IMR-90 (cell line): Measurements from ENCODE around the gene DOLPP1. TPM values are rescaled to one million over a fixed set of nuclear protein-coding genes. Genes with fewer than 3 reads are reported as not detected.

Experiments
- ATAC-seq: fragments of 200-7000 bp; cut with Tn5 transposase; 2 replicates; pipeline ENCODE4 v1.9.1; 2020; ENCODE audit warnings: low read depth, mild to moderate bottlenecking, moderate library complexity
- BruUV-seq: library from RNA; stranded (reverse); fragments of 400-500 nt; replicated peaks from 2 replicates; lab custom pipeline; 2021; lab: Mats Ljungman, UMichigan
- CTCF ChIA-PET: fragments of 300-600 bp; formaldehyde crosslinking; extraction: SDS; loops from one replicate; lab custom pipeline; 2021; ENCODE audit warnings: antibody characterized with exemption; lab: Yijun Ruan, JAX
- POLR2A ChIA-PET: fragments of 300-600 bp; sonication (Branson Sonifier 250); formaldehyde crosslinking; loops from one replicate; lab custom pipeline; 2022; ENCODE audit warnings: antibody characterized with exemption; ENCODE audit not compliant: unreplicated experiment; lab: Charles Lee
- DNase-seq: peaks from one replicate; pipeline ENCODE4 v3.0.0; 2013
- H2AFZ ChIP-seq: replicated peaks from 2 replicates; pipeline ENCODE3; 2013; ENCODE audit warnings: low read length, mild to moderate bottlenecking; ENCODE audit not compliant: poor library complexity
- H2AK5ac ChIP-seq: 2 replicates; pipeline ENCODE4 v1.6.1; 2013; ENCODE audit warnings: low read depth, low read length, inconsistent platforms
- H2AK9ac ChIP-seq: replicated peaks from 2 replicates; pipeline ENCODE3; 2013; ENCODE audit warnings: mild to moderate bottlenecking, low read depth, low read length, moderate library complexity; ENCODE audit not compliant: poor library complexity
- H2BK120ac ChIP-seq: 2 replicates; pipeline ENCODE4 v1.6.1; 2013; ENCODE audit warnings: low read depth, low read length, inconsistent platforms
- H2BK15ac ChIP-seq: 3 replicates; pipeline ENCODE4 v1.6.1; 2013; ENCODE audit warnings: low read depth, low read length, inconsistent platforms
- H2BK20ac ChIP-seq: 2 replicates; pipeline ENCODE4 v1.6.1; 2013; ENCODE audit warnings: low read depth, mild to moderate bottlenecking, inconsistent platforms, low read length, moderate library complexity
- H2BK5ac ChIP-seq: 2 replicates; pipeline ENCODE4 v1.6.1; 2013; ENCODE audit warnings: mild to moderate bottlenecking, low read depth, low read length, inconsistent platforms; ENCODE audit not compliant: poor library complexity, severe bottlenecking
- H3K14ac ChIP-seq: replicated peaks from 2 replicates; pipeline ENCODE4 v1.6.1; 2013; ENCODE audit warnings: low read depth, low read length, inconsistent platforms
- H3K18ac ChIP-seq: 2 replicates; pipeline ENCODE4 v1.6.1; 2013; ENCODE audit warnings: low read depth, low read length, control low read depth
- H3K23ac ChIP-seq: 2 replicates; pipeline ENCODE4 v1.6.1; 2013; ENCODE audit warnings: low read depth, low read length, inconsistent platforms
- H3K27ac ChIP-seq: 2 replicates; pipeline ENCODE4 v1.5.1; 2013; ENCODE audit warnings: mild to moderate bottlenecking, control low read depth, low read length; ENCODE audit not compliant: insufficient read depth
- H3K27me3 ChIP-seq: 2 replicates; pipeline ENCODE4 v1.6.1; 2013; ENCODE audit warnings: low read length; ENCODE audit not compliant: control insufficient read depth, insufficient read depth
- H3K36me3 ChIP-seq: 2 replicates; pipeline ENCODE4 v1.6.1; 2013; ENCODE audit warnings: low read length, mixed read lengths; ENCODE audit not compliant: control insufficient read depth, insufficient read depth
- H3K4ac ChIP-seq: 2 replicates; pipeline ENCODE4 v1.6.1; 2013; ENCODE audit warnings: low read depth, low read length, inconsistent platforms
- H3K4me1 ChIP-seq: 2 replicates; pipeline ENCODE4 v1.6.1; 2013; ENCODE audit warnings: low read length, mixed read lengths; ENCODE audit not compliant: control insufficient read depth, insufficient read depth
- H3K4me2 ChIP-seq: 2 replicates; pipeline ENCODE4 v1.6.1; 2013; ENCODE audit warnings: low read depth, mild to moderate bottlenecking, control low read depth, low read length, moderate library complexity
- H3K4me3 ChIP-seq: 2 replicates; pipeline ENCODE4 v1.5.1; 2013; ENCODE audit warnings: low read depth, mild to moderate bottlenecking, control low read depth, low read length, moderate library complexity; ENCODE audit not compliant: insufficient read depth
- H3K56ac ChIP-seq: 2 replicates; pipeline ENCODE4 v1.6.1; 2013; ENCODE audit warnings: low read length, inconsistent platforms; ENCODE audit not compliant: insufficient read depth; ENCODE audit errors: extremely low read depth
- H3K79me1 ChIP-seq, 2 experiments: 2 replicates each; pipeline ENCODE4 v1.6.1; 2013; ENCODE audit warnings: low read length in 2 of 2, inconsistent platforms in 1 of 2, low read depth in 1 of 2
- H3K9ac ChIP-seq: 2 replicates; pipeline ENCODE4 v1.6.1; 2013; ENCODE audit warnings: low read depth, low read length, control low read depth
- H3K9me1 ChIP-seq: 2 replicates; pipeline ENCODE4 v1.6.1; 2013; ENCODE audit warnings: low read length, inconsistent platforms; ENCODE audit not compliant: insufficient read depth
- H3K9me3 ChIP-seq: 2 replicates; pipeline ENCODE4 v1.6.1; 2013; ENCODE audit warnings: low read length; ENCODE audit not compliant: control insufficient read depth, insufficient read depth
- H4K20me1 ChIP-seq: 2 replicates; pipeline ENCODE4 v1.6.1; 2013; ENCODE audit warnings: low read length, inconsistent platforms; ENCODE audit not compliant: insufficient read depth
- H4K5ac ChIP-seq: 2 replicates; pipeline ENCODE4 v1.6.1; 2013; ENCODE audit warnings: mild to moderate bottlenecking, low read depth, low read length, control low read depth
- H4K8ac ChIP-seq, 2 experiments: 2 replicates each; pipeline ENCODE4 v1.6.1; 2013; ENCODE audit warnings: low read depth in 2 of 2, low read length in 2 of 2, control low read depth in 1 of 2, inconsistent platforms in 1 of 2
- H4K91ac ChIP-seq: 2 replicates; pipeline ENCODE4 v1.6.1; 2013; ENCODE audit warnings: low read depth, low read length, inconsistent platforms; ENCODE audit not compliant: insufficient read depth
- POLR2A ChIP-seq: IDR thresholded peaks from 2 replicates; pipeline ENCODE4 v1.6.1; 2012; ENCODE audit warnings: mild to moderate bottlenecking, low read depth, low read length
- RCOR1 ChIP-seq: IDR thresholded peaks from 2 replicates; pipeline ENCODE4 v1.6.1; 2012; ENCODE audit warnings: mild to moderate bottlenecking, low read length, improper control_type of control experiment; ENCODE audit not compliant: insufficient replicate concordance
- WGBS, 2 experiments: methylation state at CpG; one replicate each; pipeline versions ENCODE4 v1.1.5 to v1.1.7; 2013; ENCODE audit warnings: missing lambda C conversion rate in 2 of 2; ENCODE audit not compliant: insufficient read length in 1 of 2; ENCODE audit errors: extremely low coverage in 2 of 2; 5-methylcytosine and 5-hydroxymethylcytosine counted together
- dilution Hi-C: fragments of 300-500 bp; cut with HindIII; formaldehyde crosslinking; loops from one replicate; pipeline ENCODE4 v1.14.3; 2018; ENCODE audit warnings: low sequenced_read_pairs; ENCODE audit not compliant: unreplicated experiment
- in situ Hi-C: fragments of 300-500 bp; cut with MboI; formaldehyde crosslinking; loops from 3 replicates; pipeline ENCODE4 v1.14.3; 2019; ENCODE audit warnings: low sequenced_read_pairs, inconsistent platforms, mixed read lengths
- intact Hi-C: fragments of 100-400 bp; cut with micrococcal nuclease; formaldehyde crosslinking; loops from 2 replicates; pipeline ENCODE4 v1.10.0; 2022
- polyA plus RNA-seq, 3 experiments: library from polyadenylated mRNA; depleted of rRNA; stranded (reverse); fragments of >200 nt; gene quantifications; 2 replicates each; pipeline ENCODE4 v1.2.3, GENCODE V29; 2012; ENCODE audit warnings: low replicate concordance in 1 of 3
- total RNA-seq: library from RNA; depleted of rRNA; stranded (reverse); fragments of >200 nt; gene quantifications from 2 replicates; pipeline ENCODE4 v1.2.3, GENCODE V29; 2012

DOLPP1 gene
- total and polyA plus RNA-seq, 2 of the 4 experiments (the other 2 are of a cell fraction) = 7.0 to 16.5 TPM

GRCh38 chr9:129081388-129081904 is 535 bp downstream of the DOLPP1 start:
- peak overlapping the region; percentile 49 for H3K18ac ChIP-seq
- intact Hi-C loops (no loop called here), in situ Hi-C loops (no loop called here), dilution Hi-C loops (no loop called here)
- 0 out of 2 replicates have a peak overlapping the region, but pooled peaks have one; percentile 16 for H2BK20ac ChIP-seq
- H3K4me2 ChIP-seq = peak overlapping the region; percentile 93
- peak overlapping the region; percentile 87 for H3K9ac ChIP-seq
- peak overlapping the region; percentile 90; the same call in 1 of the 2 replicates for H3K56ac ChIP-seq
- H3K79me1 ChIP-seq = peaks cover 27 to 41% of the 10 kb centered on the region in 2 experiments
- no peak overlapping the region for H2BK15ac ChIP-seq
- H3K36me3 ChIP-seq = peaks cover 12% of the 10 kb centered on the region; the same call in 1 of the 2 replicates
- no peaks in the 10 kb centered on the region for H3K9me3 ChIP-seq
- peak overlapping the region; percentile 81 for H2BK5ac ChIP-seq
- H4K91ac ChIP-seq = peak overlapping the region; percentile 86
- H3K23ac ChIP-seq = peak overlapping the region; percentile 94
- peak overlapping the region; percentile 92 for H4K5ac ChIP-seq
- TF ChIP-seq POLR2A (no peak), RCOR1 (peak; percentile 29)
- 0% methylated on average over 8 of the region's 30 CpGs; no CpG with 5 or more reads in 1 of the 2 experiments for WGBS, 2 experiments
- H3K9me1 ChIP-seq = peaks cover 4% of the 10 kb centered on the region; the same call in 1 of the 2 replicates
- H4K8ac ChIP-seq = peak overlapping the region; percentile 86 to 98
- H3K4me1 ChIP-seq = peaks cover 7% of the 10 kb centered on the region; the same call in 1 of the 2 replicates
- H3K27me3 ChIP-seq = no peaks in the 10 kb centered on the region
- BruUV-seq = no TSS peak
- peak overlapping the region; percentile 98 for H3K14ac ChIP-seq
- POLR2A ChIA-PET = no interaction called here
- peak overlapping the region; percentile 87 for H3K4me3 ChIP-seq
- peak overlapping the region; percentile 84 for H2AK5ac ChIP-seq
- H2BK120ac ChIP-seq = no peak overlapping the region; the same call in 1 of the 2 replicates
- peak overlapping the region; percentile 86 for H3K4ac ChIP-seq
- H2AFZ ChIP-seq = peak overlapping the region; percentile 99
- H4K20me1 ChIP-seq = no peaks in the 10 kb centered on the region
- CTCF ChIA-PET = no interaction called here
- peak overlapping the region; percentile 99 for H2AK9ac ChIP-seq
- no peak; the same call in 1 of the 2 replicates for ATAC-seq
- H3K27ac ChIP-seq = peak overlapping the region; percentile 90
- DNase-seq = no peak
